Lower lobe of right lung (tissue), 2 donors: ENCODE measurements around the gene RPL28. TPM values are rescaled to one million over a fixed set of nuclear protein-coding genes. Genes with fewer than 3 reads are reported as not detected.
A peak's percentile ranks its signal among the peaks of the same experiment; 100 is the strongest.

Experiments used
- ATAC-seq, 2 donors: fragments of 200-7000 bp; cut with Tn5 transposase; one replicate each; pipeline ENCODE4 v1.9.1; 2020 to 2022; ENCODE audit warnings: mild to moderate bottlenecking in 2 of 2, moderate library complexity in 2 of 2
- DNase-seq: peaks from one replicate; pipeline ENCODE4 v3.0.0-alpha.2; 2020
- H3K27ac ChIP-seq: fragments of 200-600 bp; one replicate; pipeline ENCODE4 v1.8.0; 2022
- H3K27me3 ChIP-seq: fragments of 200-600 bp; one replicate; pipeline ENCODE4 v1.8.0; 2022; ENCODE audit warnings: low read depth
- H3K36me3 ChIP-seq: fragments of 200-600 bp; one replicate; pipeline ENCODE4 v1.8.0; 2022; ENCODE audit warnings: mild to moderate bottlenecking
- H3K4me1 ChIP-seq: fragments of 200-600 bp; one replicate; pipeline ENCODE4 v1.8.0; 2022
- H3K4me3 ChIP-seq: fragments of 200-600 bp; one replicate; pipeline ENCODE4 v1.8.0; 2022; ENCODE audit warnings: mild to moderate bottlenecking
- H3K9me3 ChIP-seq: fragments of 200-600 bp; one replicate; pipeline ENCODE4 v1.8.0; 2022
- CTCF ChIP-seq: fragments of 200-600 bp; IDR thresholded peaks from one replicate; pipeline ENCODE4 v1.8.0; 2022; ENCODE audit warnings: antibody characterized with exemption, mild to moderate bottlenecking
- intact Hi-C: fragments of 100-400 bp; cut with DNase I; formaldehyde crosslinking; loops from one replicate; pipeline ENCODE4 v1.11.0; 2022
- total RNA-seq: library from RNA; stranded (reverse); fragmentation: NEBNext Ultra II Directional; extraction: Animal tissue kit (Norgen Biotek cat#: 25700); gene quantifications from one replicate; pipeline ENCODE4 v1.2.1, GENCODE V29; 2021
- donor health status: DM: no; HTN: yes; CAD: no; lungs with severe emphysema.

The RPL28 gene
- total RNA-seq, 1 donor from 2014 or later, result 1,501 TPM

DNA sequence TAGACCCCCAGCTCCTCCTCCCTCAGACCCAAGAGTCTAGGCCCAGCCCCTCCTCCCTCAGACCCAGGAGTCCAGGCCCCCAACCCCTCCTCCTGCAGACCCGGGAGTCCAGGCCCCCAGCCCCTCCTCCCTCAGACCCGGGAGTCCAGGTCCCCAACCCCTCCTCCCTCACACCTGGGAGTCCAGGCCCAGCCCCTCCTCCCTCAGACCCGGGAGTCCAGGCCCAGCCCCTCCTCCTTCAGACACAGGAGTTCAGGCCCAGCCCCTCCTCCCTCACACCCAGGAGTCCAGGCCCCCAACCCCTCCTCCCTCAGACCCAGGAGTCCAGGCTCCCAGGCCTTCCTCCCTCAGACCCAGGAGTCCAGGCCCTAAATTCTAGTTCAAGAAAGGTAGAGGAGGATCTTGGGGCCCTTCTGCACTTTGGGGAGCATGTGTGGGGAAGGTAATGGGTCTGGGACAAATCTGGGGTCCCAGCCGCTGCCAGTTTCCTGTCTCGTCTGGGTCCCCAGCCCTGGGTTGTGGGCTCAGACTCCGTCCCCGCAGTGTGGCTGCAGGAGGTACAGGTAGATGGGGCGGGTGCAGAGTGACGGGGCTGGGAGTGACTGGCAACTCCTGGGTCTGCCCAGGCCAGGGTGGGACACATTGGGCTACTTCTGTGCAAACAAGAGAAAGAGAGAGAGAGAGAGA is 12.3 kb upstream of the RPL28 start:
- ATAC-seq, result no peak
- peaks cover 7% of the 10 kb centered on the region for H3K4me1 ChIP-seq

GRCh38 chr19:55373993-55374757 is 11.6 kb upstream of the RPL28 start:
- TF ChIP-seq CTCF, result no peak
- Histone ChIP-seq H3K27me3 (peaks cover 56% of the 10 kb centered on the region), H3K4me3 (no peak overlapping the region), H3K27ac (no peak overlapping the region), H3K36me3 (no peaks in the 10 kb centered on the region), H3K9me3 (no peaks in the 10 kb centered on the region), H3K4me1 (peaks cover 7% of the 10 kb centered on the region)
- intact Hi-C loops, result no loop called here
- no peak for DNase-seq
- ATAC-seq, result peak in 1 of 2 donors; percentile 12

More for the DNA sequence above, 12.3 kb upstream of the RPL28 start:
- no peak overlapping the region for H3K27ac ChIP-seq
- no peak for TF ChIP-seq CTCF
- no peaks in the 10 kb centered on the region for H3K9me3 ChIP-seq
- H3K36me3 ChIP-seq, result no peaks in the 10 kb centered on the region
- DNase-seq, result no peak
- intact Hi-C loops, result no loop called here
- peaks cover 63% of the 10 kb centered on the region for H3K27me3 ChIP-seq
- no peak overlapping the region for H3K4me3 ChIP-seq

- no peak within 1 kb of the TSS for H3K4me3 ChIP-seq
- H3K4me1 ChIP-seq, result peaks cover 7% of the 10 kb centered on the region
- H3K27ac ChIP-seq, result no peak within 1 kb of the TSS
- no peak for ATAC-seq
- intact Hi-C loops, result no loop called here
- no peaks in the 10 kb centered on the region for H3K36me3 ChIP-seq
- H3K27me3 ChIP-seq, result peaks cover 36% of the 10 kb centered on the region
- H3K9me3 ChIP-seq, result no peaks in the 10 kb centered on the region
- DNase-seq, result no peak
- no peak for TF ChIP-seq CTCF
Measured at GRCh38 chr19:55376241-55376933, 9.3 kb upstream of the RPL28 start, which contains the start of gene TMEM190. TMEM190 (plus strand) TSS chr19:55376826; CDS start chr19:55376854, 28 bp downstream.

DNA sequence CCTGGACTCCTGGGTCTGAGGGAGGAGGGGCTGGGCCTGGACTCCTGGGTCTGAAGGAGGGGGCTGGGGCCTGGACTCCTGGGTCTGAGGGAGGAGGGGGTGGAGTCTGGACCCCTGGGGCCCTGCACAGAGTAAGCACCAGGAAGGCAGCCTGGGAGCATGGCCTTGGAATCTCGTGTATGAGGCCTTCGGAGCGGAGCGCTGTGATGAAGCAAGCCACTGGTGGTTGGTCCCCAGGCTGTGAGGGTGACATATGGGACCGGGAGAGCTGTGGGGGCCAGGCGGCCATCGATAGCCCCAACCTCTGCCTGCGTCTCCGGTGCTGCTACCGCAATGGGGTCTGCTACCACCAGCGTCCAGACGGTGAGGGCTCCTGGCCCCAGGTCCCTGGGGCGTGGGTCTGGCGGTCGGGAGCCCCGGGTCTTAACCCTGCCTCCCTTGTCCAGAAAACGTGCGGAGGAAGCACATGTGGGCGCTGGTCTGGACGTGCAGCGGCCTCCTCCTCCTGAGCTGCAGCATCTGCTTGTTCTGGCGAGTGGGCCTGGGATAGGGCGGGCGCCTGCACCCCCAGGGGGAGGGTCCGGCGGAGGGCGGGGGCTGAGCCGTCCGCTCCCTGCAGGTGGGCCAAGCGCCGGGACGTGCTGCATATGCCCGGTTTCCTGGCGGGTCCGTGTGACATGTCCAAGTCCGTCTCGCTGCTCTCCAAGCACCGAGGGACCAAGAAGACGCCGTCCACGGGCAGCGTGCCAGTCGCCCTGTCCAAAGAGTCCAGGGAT is 8.2 kb upstream of the RPL28 start:
- Histone ChIP-seq H3K27me3 (peaks cover 26% of the 10 kb centered on the region), H3K36me3 (no peaks in the 10 kb centered on the region), H3K27ac (no peak overlapping the region), H3K9me3 (no peaks in the 10 kb centered on the region), H3K4me1 (peaks cover 7% of the 10 kb centered on the region), H3K4me3 (no peak overlapping the region)
- TF ChIP-seq CTCF, result no peak
- DNase-seq, result no peak
- intact Hi-C loops, result no loop called here
- ATAC-seq, result no peak

DNA sequence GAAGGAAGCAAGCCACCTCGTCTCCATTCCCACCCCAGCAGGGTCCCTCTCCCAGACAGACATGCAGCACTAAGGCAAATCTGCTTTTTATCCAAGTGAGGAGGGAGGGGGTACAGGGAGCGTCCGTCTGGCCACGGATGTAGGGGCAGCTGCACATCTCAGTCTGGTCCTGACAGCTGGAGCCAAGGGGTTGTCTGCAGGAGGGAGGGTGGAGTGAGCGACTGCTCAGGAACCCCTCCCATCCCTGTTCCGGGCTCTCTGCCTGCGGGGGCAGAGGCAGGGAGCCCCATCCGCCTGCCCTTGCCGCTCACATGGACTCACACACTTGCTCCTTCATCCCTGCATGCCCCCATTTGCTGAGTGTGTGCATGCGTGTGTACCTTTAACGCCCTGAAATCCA is 6.6 kb upstream of the RPL28 start:
- H3K27me3 ChIP-seq, result peaks cover 22% of the 10 kb centered on the region
- H3K4me1 ChIP-seq, result peaks cover 12% of the 10 kb centered on the region
- intact Hi-C loops, result no loop called here
- ATAC-seq, result no peak
- no peak for DNase-seq
- H3K36me3 ChIP-seq, result no peaks in the 10 kb centered on the region
- H3K4me3 ChIP-seq, result no peak overlapping the region
- no peak overlapping the region for H3K27ac ChIP-seq
- TF ChIP-seq CTCF, result no peak
- no peaks in the 10 kb centered on the region for H3K9me3 ChIP-seq
